Esophagus squamous epithelium (tissue), 5 donors: Measurements from ENCODE around the gene APOC1. TPM values are rescaled to one million over a fixed set of nuclear protein-coding genes. Genes with fewer than 3 reads are reported as not detected.

Experiments used
- DNase-seq: peaks from one replicate; lab custom pipeline; 2025; lab: John Stamatoyannopoulos, UW
- H3K27ac ChIP-seq, 4 donors: fragments of 200-600 bp; sonication (generic); one replicate each; pipeline ENCODE4 v1.5.1; 2016 to 2019; ENCODE audit warnings: mild to moderate bottlenecking in 1 of 4
- H3K27me3 ChIP-seq, 4 donors: fragments of 200-600 bp; sonication (generic); 1 replicate in 3 of 4; 2 replicates in 1 of 4; pipeline versions ENCODE4 v1.5.1 to v1.6.0; 2017 to 2021; ENCODE audit warnings: antibody characterized with exemption in 1 of 4
- H3K36me3 ChIP-seq, 3 donors: fragments of 200-600 bp; sonication (generic); one replicate each; pipeline ENCODE4 v1.5.1; 2016 to 2019
- H3K4me1 ChIP-seq, 3 donors: fragments of 200-600 bp; sonication (generic); one replicate each; pipeline ENCODE4 v1.5.1; 2017 to 2019
- H3K4me3 ChIP-seq, 4 donors: fragments of 200-600 bp; sonication (generic); 1 replicate in 3 of 4; 2 replicates in 1 of 4; pipeline ENCODE4 v1.5.1; 2016 to 2019; ENCODE audit warnings: mild to moderate bottlenecking in 2 of 4, moderate library complexity in 1 of 4
- H3K9me3 ChIP-seq, 3 donors: fragments of 200-600 bp; sonication (generic); one replicate each; pipeline ENCODE4 v1.5.1; 2016 to 2019
- POLR2A ChIP-seq, 4 donors: fragments of 450-650 bp; IDR thresholded peaks; one replicate each; pipeline ENCODE4 v1.6.1; 2017; ENCODE audit warnings: antibody characterized with exemption in 4 of 4, mild to moderate bottlenecking in 4 of 4, moderate library complexity in 3 of 4
- WGBS, 2 donors: methylation state at CpG; one replicate each; pipeline ENCODE4 v1.1.5; 2018; 5-methylcytosine and 5-hydroxymethylcytosine counted together
- intact Hi-C: fragments of 100-400 bp; cut with DNase I; formaldehyde crosslinking; loops from one replicate; pipeline ENCODE4 v1.15.0; 2022
- total RNA-seq, 4 donors: library from RNA; depleted of rRNA; stranded (reverse); fragments of >200 nt; gene quantifications; one replicate each; pipeline ENCODE4 v1.1.0, GENCODE V29; 2016
- TF ChIP-seq, protein P1 (sequence below), 6 experiments: fragments of 450-650 bp in 4 of 6; fragments of 200-600 bp in 2 of 6; sonication (generic) in 2 of 6; IDR thresholded peaks; one replicate each; pipeline ENCODE4 v1.5.1; 2016 to 2019; ENCODE audit warnings: antibody characterized with exemption in 6 of 6, mild to moderate bottlenecking in 4 of 6, moderate library complexity in 4 of 6
- donor health status: DM: yes; HTN: yes; CAD: no.

APOC1 gene
- total RNA-seq, 4 donors from 2014 or later = 1.4 to 7.5 (median 4.1) TPM

DNA sequence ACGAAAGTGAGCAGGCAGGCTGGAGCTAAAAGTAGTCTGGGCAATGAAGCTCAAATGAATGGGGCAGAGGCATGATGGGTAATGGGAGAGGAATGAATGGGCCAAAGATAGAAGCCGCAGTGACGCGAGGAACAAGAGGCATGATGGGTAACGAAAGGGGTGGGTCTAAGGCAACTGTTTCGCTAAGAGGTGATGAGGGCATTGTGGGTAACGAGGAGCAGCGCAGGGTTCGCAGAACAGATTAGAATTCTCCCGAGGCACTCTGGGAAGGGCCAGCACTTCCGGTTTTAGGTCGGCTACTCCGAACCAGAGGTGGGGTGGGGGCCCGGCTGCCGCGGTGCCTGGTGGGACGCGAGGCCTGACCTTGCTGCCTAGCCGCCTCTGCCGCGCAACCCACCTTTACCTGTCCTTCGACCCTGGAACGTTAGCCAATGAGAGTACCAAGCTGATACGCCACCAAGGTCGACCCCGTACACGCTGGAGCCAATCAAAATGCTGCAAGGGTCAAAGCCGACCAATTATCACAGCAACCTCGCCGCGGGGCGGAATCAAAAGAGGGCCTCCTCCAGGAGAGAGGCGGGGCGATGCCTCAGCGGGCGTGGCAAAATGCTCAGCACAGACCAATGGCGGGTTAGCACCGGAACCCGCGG is 23.9 kb upstream of the APOC1 start:
- WGBS, 2 donors = 0% methylated on average over 14 to 21 of the region's 40 CpGs
- TF ChIP-seq, protein P1, sequence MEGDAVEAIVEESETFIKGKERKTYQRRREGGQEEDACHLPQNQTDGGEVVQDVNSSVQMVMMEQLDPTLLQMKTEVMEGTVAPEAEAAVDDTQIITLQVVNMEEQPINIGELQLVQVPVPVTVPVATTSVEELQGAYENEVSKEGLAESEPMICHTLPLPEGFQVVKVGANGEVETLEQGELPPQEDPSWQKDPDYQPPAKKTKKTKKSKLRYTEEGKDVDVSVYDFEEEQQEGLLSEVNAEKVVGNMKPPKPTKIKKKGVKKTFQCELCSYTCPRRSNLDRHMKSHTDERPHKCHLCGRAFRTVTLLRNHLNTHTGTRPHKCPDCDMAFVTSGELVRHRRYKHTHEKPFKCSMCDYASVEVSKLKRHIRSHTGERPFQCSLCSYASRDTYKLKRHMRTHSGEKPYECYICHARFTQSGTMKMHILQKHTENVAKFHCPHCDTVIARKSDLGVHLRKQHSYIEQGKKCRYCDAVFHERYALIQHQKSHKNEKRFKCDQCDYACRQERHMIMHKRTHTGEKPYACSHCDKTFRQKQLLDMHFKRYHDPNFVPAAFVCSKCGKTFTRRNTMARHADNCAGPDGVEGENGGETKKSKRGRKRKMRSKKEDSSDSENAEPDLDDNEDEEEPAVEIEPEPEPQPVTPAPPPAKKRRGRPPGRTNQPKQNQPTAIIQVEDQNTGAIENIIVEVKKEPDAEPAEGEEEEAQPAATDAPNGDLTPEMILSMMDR (IDR thresholded peaks at IDR 0.05) = peak in 1 of 6 experiments; percentile 3
- TF ChIP-seq POLR2A (IDR thresholded peaks at IDR 0.05) = peak in 2 of 4 donors; percentile 35 to 46
- Histone ChIP-seq H3K36me3 (peaks cover 12 to 68% (median 20%) of the 10 kb centered on the region in 3 donors), H3K27ac (peak overlapping the region; percentile 86 to 99 (median 93)), H3K4me3 (peak overlapping the region; percentile 34 to 98 (median 77)), H3K9me3 (no peaks in the 10 kb centered on the region), H3K27me3 (no peaks in the 10 kb centered on the region), H3K4me1 (peaks cover 15 to 32% (median 20%) of the 10 kb centered on the region in 3 donors)
- intact Hi-C loops = no loop called here
- DNase-seq = peak; percentile 100

DNA sequence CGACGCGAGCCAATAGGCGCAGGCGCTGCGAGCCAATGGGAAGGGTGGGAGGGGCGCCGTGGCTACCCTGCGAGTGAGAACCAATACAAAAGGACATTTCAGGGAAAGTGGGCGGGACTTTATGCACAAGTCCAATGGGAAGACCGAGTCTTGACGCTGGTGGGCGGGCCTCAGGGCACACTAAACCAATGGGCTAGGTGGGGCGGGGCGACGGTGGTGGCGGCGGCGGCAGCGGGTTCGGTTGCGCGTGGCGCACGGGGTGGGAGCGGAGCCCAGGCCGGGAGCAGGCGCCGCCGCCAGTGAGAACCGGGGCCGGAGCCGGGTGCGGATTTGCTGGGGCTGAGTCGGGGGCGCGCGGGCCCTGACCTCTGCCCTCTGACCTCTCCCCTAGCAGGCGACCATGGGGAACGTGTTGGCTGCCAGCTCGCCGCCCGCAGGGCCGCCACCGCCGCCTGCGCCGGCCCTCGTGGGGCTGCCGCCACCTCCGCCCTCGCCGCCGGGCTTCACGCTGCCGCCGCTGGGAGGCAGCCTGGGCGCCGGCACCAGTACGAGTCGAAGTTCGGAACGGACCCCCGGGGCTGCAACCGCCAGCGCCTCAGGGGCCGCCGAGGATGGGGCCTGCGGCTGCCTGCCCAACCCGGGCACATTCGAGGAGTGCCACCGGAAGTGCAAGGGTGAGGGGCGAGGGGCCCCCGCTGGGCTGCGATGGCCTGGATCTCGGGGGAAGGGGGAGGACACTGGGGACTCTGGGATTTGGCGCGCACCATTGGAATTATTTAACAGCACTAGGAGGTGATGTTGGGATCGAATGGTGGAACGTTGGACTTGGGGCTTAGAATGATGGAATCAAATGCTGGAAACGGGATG is 23.2 kb upstream of the APOC1 start, which contains the start of gene TOMM40:
TOMM40 (plus strand) TSS at position 239 of the 867 bp plus-strand sequence; CDS start at position 401, 162 bp downstream.
- peak; percentile 100 for DNase-seq
- peak within 1 kb of the TSS; percentile 72 to 98 (median 90) for H3K4me3 ChIP-seq
- no peaks in the 10 kb centered on the region for H3K27me3 ChIP-seq
- peak within 1 kb of the TSS; percentile 86 to 99 (median 94) for H3K27ac ChIP-seq
- peak in 3 of 4 donors; percentile 31 to 70 (median 58) for TF ChIP-seq POLR2A (IDR thresholded peaks at IDR 0.05)
- TF ChIP-seq, protein P1 (IDR thresholded peaks at IDR 0.05) = peak in 2 of 6 experiments; percentile 15 to 20
- 1 to 2% methylated on average over 16 to 25 of the region's 81 CpGs for WGBS, 2 donors
- H3K36me3 ChIP-seq = peaks cover 14 to 68% (median 28%) of the 10 kb centered on the region in 3 donors
- H3K9me3 ChIP-seq = no peaks in the 10 kb centered on the region
- intact Hi-C loops = no loop called here
- peaks cover 15 to 32% (median 20%) of the 10 kb centered on the region in 3 donors for H3K4me1 ChIP-seq

DNA sequence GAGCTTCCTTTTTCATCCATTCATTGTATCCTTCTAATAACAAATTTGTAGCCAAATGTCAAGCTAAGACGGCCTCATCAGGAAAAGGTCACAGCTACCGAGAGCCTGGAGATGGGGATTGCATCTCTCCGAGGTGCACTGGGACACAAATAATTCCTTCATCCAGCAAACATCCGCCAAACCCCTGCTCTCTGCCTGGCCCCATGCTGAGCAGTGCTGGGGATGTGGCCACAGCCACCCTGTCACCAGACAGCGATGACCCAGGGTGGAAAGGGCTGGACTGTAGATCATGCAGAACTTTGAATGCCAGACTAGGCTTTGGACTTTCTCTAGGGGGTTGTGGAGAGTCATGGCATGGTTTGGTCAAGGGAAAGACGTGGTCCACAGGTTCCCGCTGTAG is 21.5 kb upstream of the APOC1 start:
- Histone ChIP-seq H3K27ac (no peak overlapping the region), H3K27me3 (no peaks in the 10 kb centered on the region), H3K4me3 (no peak overlapping the region), H3K4me1 (peaks cover 15 to 32% (median 20%) of the 10 kb centered on the region in 3 donors), H3K9me3 (no peaks in the 10 kb centered on the region), H3K36me3 (peaks cover 25 to 68% (median 36%) of the 10 kb centered on the region in 3 donors)
- DNase-seq = no peak
- TF ChIP-seq, protein P1 (IDR thresholded peaks at IDR 0.05) = no peak
- TF ChIP-seq POLR2A (IDR thresholded peaks at IDR 0.05) = no peak
- intact Hi-C loops = no loop called here
- 79 to 84% methylated on average over 7 of the region's 7 CpGs for WGBS, 2 donors

DNA sequence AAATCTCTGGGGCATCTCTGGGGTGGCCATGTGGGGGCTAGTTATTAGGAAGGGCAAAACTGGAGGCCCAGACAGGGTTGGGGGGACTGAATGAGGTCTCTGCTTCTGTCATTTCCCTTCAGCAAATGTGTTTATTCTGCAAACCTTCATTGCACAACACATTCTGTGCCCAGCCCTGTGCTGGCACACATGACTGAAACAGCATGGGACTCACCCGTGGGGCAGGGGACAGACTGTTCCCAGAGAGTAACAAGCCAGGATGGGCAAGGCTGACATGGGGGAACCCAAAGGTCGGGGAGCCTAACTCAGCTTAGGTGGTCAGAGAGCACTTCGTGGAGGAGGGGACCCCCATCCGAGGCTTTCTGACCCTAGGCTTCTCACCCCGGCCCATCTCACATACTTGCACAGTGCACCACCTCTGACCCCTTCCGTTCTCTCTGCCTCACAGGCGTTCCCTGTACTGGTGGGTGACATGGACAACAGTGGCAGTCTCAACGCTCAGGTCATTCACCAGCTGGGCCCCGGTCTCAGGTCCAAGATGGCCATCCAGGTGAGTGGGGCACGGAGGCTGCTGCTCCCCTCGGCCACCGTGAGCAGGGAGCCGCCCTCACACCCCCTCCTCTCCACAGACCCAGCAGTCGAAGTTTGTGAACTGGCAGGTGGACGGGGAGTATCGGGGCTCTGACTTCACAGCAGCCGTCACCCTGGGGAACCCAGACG is 20.9 kb upstream of the APOC1 start:
- DNase-seq = no peak
- H3K36me3 ChIP-seq = peaks cover 25 to 68% (median 41%) of the 10 kb centered on the region in 3 donors
- no peak for TF ChIP-seq POLR2A (IDR thresholded peaks at IDR 0.05)
- TF ChIP-seq, protein P1 (IDR thresholded peaks at IDR 0.05) = no peak
- 90 to 97% methylated on average over 2 to 5 of the region's 18 CpGs for WGBS, 2 donors
- peaks cover 15 to 32% (median 20%) of the 10 kb centered on the region in 3 donors for H3K4me1 ChIP-seq
- no peak overlapping the region for H3K27ac ChIP-seq
- H3K27me3 ChIP-seq = no peaks in the 10 kb centered on the region
- intact Hi-C loops = no loop called here
- H3K4me3 ChIP-seq = no peak overlapping the region
- H3K9me3 ChIP-seq = no peaks in the 10 kb centered on the region
